AG09309 (cell line): ENCODE data around the gene FCGBP.
A peak's percentile ranks its signal among the peaks of the same experiment; 100 is the strongest.

Experiments used
- DNase-seq: peaks from one replicate; pipeline ENCODE4 v3.0.0-alpha.2; 2010; ENCODE audit warnings: low read depth
- H3K4me3 ChIP-seq: 2 replicates; pipeline ENCODE4 v1.5.1; 2011; ENCODE audit warnings: mild to moderate bottlenecking, low read depth, low read length, moderate library complexity; ENCODE audit not compliant: control insufficient read depth
- CTCF ChIP-seq: IDR thresholded peaks from 2 replicates; pipeline ENCODE4 v1.5.1; 2011; ENCODE audit warnings: mild to moderate bottlenecking, low read depth, low read length, inconsistent platforms; ENCODE audit not compliant: insufficient read depth, control insufficient read depth; ENCODE audit errors: missing control alignments

The FCGBP gene

GRCh38 chr19:39970675-39971379, 36.4 kb upstream of the FCGBP start, which contains the start of gene PSMC4:
Gene PSMC4 (plus strand): TSS chr19:39971165. CDS start chr19:39971203, 38 bp downstream.
- peak; percentile 79 for TF ChIP-seq CTCF
- peak within 1 kb of the TSS; percentile 88 for H3K4me3 ChIP-seq
- DNase-seq, result peak; percentile 97

- TF ChIP-seq CTCF, result no peak
- no peak for DNase-seq
Measured at GRCh38 chr19:39970425-39970674, 35.9 kb upstream of the FCGBP start.

GRCh38 chr19:39969681-39970424, 35.4 kb upstream of the FCGBP start:
- DNase-seq, result no peak
- H3K4me3 ChIP-seq, result peak overlapping the region; percentile 88
- no peak for TF ChIP-seq CTCF

More at GRCh38 chr19:39970425-39970674, 35.9 kb upstream of the FCGBP start:
- peak overlapping the region; percentile 88 for H3K4me3 ChIP-seq

GRCh38 chr19:39969266-39969665, 34.8 kb upstream of the FCGBP start:
- no peak for DNase-seq
- no peak overlapping the region for H3K4me3 ChIP-seq
- TF ChIP-seq CTCF, result no peak

- no peak for TF ChIP-seq CTCF
- H3K4me3 ChIP-seq, result no peak overlapping the region
- DNase-seq, result no peak
Measured at GRCh38 chr19:39968789-39969188, 34.4 kb upstream of the FCGBP start.

GRCh38 chr19:39967561-39967960, 33.1 kb upstream of the FCGBP start:
- DNase-seq, result no peak

More at GRCh38 chr19:39967561-39967960, 33.1 kb upstream of the FCGBP start:
- TF ChIP-seq CTCF, result no peak
- H3K4me3 ChIP-seq, result no peak overlapping the region
